Suppressor macrophage (primary cell): ENCODE results near the gene OOSP4B.
A peak's percentile ranks its signal among the peaks of the same experiment; 100 is the strongest.
"Not testable (repeated sequence)": the region's sequence is repeated elsewhere in the genome, so short reads cannot be mapped to it uniquely, and the experiment has no call there.

Experiments used
- DNase-seq, 4 experiments: peaks; one replicate each; pipeline ENCODE4 v3.0.0-alpha.2; 2020 to 2022

The OOSP4B gene

GRCh38 chr11:60059521-60060240 lies 42.7 kb downstream of the OOSP4B start:
- DNase-seq = peak in 2 of 4 experiments; percentile 53 to 62

GRCh38 chr11:60064111-60064510 lies 47.1 kb downstream of the OOSP4B start:
- peak; percentile 19 to 72 (median 46) for DNase-seq

- DNase-seq = no peak
Observed at GRCh38 chr11:60065801-60066200, 48.8 kb downstream of the OOSP4B start.

- DNase-seq = no peak
Observed at GRCh38 chr11:60069450-60069849, 52.5 kb downstream of the OOSP4B start.

- not testable (repeated sequence) for DNase-seq
Observed at GRCh38 chr11:60071644-60072043, 54.7 kb downstream of the OOSP4B start.

- DNase-seq = peak in 3 of 4 experiments; percentile 25 to 48 (median 40)
Observed at GRCh38 chr11:60077216-60077817, 60.3 kb downstream of the OOSP4B start.

GRCh38 chr11:60077981-60078380 lies 61.0 kb downstream of the OOSP4B start:
- peak in 2 of 4 experiments; percentile 36 to 53 for DNase-seq

GRCh38 chr11:60078745-60079144 lies 61.8 kb downstream of the OOSP4B start:
- DNase-seq = no peak

GRCh38 chr11:60080535-60080934 lies 63.6 kb downstream of the OOSP4B start:
- DNase-seq = peak in 1 of 4 experiments; percentile 25
